ENCODE measurements around the gene METAP1. TPM values are rescaled to one million over a fixed set of nuclear protein-coding genes. Genes with fewer than 3 reads are reported as not detected.
A peak's percentile ranks its signal among the peaks of the same experiment; 100 is the strongest.

Gene METAP1
- 10 to 100 TPM; 28.6 to 30.9 TPM for total RNA-seq
- polyA plus RNA-seq (ENCODE audit: insufficient read length in 2 of 2): 10 to 100 TPM; 33.4 to 38.5 TPM
- long read RNA-seq, donor 1, transcript METAP1-201 (11 exons, 2,791 nt): major isoform, 8 of 8 reads
- long read RNA-seq, donor 1, partial matches to known transcripts: 0 of 8 reads
- long read RNA-seq, donor 1, other reads (novel, unspliced or antisense): 0 of 8 reads
- long read RNA-seq, donor 2, partial matches to known transcripts: 0 of 2 reads
- long read RNA-seq, donor 2, other reads (novel, unspliced or antisense): 0 of 2 reads
- long read RNA-seq, donor 3, partial matches to known transcripts: 0 of 4 reads
- long read RNA-seq, donor 3, other reads (novel, unspliced or antisense): 0 of 4 reads
- long read RNA-seq, donor 4, transcript METAP1-201 (11 exons, 2,791 nt): major isoform, 14 of 852 reads
- long read RNA-seq, donor 4, partial matches to known transcripts: 724 of 852 reads
- long read RNA-seq, donor 4, other reads (novel, unspliced or antisense): 114 of 852 reads

GRCh38 chr4:98995183-98996055 is at the start of gene METAP1:
Gene METAP1, plus strand, starts transcription at chr4:98995721. Its CDS starts 33 bp downstream, at chr4:98995754.
- WGBS (ENCODE audit: insufficient coverage): under 1% methylated on average over 86 of the region's 94 CpGs
- Histone ChIP-seq H3K4me3 (ENCODE audit: low read depth, low read length) (peak within 1 kb of the TSS; percentile 92), H3K27me3 (ENCODE audit: control insufficient read depth, insufficient read depth, low read length) (no peaks in the 10 kb centered on the region), H3K36me3 (ENCODE audit: control insufficient read depth, insufficient read depth, low read length) (no peaks in the 10 kb centered on the region), H3K9me3 (ENCODE audit: control insufficient read depth, insufficient read depth, low read length) (no peaks in the 10 kb centered on the region), H3K27ac (ENCODE audit: low read depth, low read length) (peak within 1 kb of the TSS; percentile 91), H3K4me1 (ENCODE audit: control insufficient read depth, insufficient read depth, low read length) (peaks cover 8% of the 10 kb centered on the region)
- peak; percentile 76 to 98 (median 86) for DNase-seq (ENCODE audit: low read depth in 4 of 6, low spot score in 6 of 6)

- Histone ChIP-seq H3K4me1 (ENCODE audit: control insufficient read depth, insufficient read depth, low read length) (no peaks in the 10 kb centered on the region), H3K27ac (ENCODE audit: low read depth, low read length) (no peak overlapping the region), H3K4me3 (ENCODE audit: low read depth, low read length) (no peak overlapping the region), H3K36me3 (ENCODE audit: control insufficient read depth, insufficient read depth, low read length) (no peaks in the 10 kb centered on the region), H3K9me3 (ENCODE audit: control insufficient read depth, insufficient read depth, low read length) (no peaks in the 10 kb centered on the region), H3K27me3 (ENCODE audit: control insufficient read depth, insufficient read depth, low read length) (no peaks in the 10 kb centered on the region)
- no CpG with 5 or more reads among the region's 1 CpG for WGBS (ENCODE audit: insufficient coverage)
- DNase-seq (ENCODE audit: low read depth in 4 of 6, low spot score in 6 of 6): no peak
These were observed 49.2 kb upstream of the METAP1 start for GRCh38 chr4:98946359-98946758.

GRCh38 chr4:98950925-98951324 is 44.6 kb upstream of the METAP1 start:
- WGBS (ENCODE audit: insufficient coverage): 100% methylated on average over 1 of the region's 1 CpG
- H3K4me1 ChIP-seq (ENCODE audit: control insufficient read depth, insufficient read depth, low read length): no peaks in the 10 kb centered on the region

GRCh38 chr4:98951710-98952109 is 43.8 kb upstream of the METAP1 start:
- H3K4me3 ChIP-seq (ENCODE audit: low read depth, low read length): no peak overlapping the region
- no peaks in the 10 kb centered on the region for H3K4me1 ChIP-seq (ENCODE audit: control insufficient read depth, insufficient read depth, low read length)
- no peak overlapping the region for H3K27ac ChIP-seq (ENCODE audit: low read depth, low read length)
- H3K36me3 ChIP-seq (ENCODE audit: control insufficient read depth, insufficient read depth, low read length): no peaks in the 10 kb centered on the region
- no peak for DNase-seq (ENCODE audit: low read depth in 4 of 6, low spot score in 6 of 6)
- no peaks in the 10 kb centered on the region for H3K27me3 ChIP-seq (ENCODE audit: control insufficient read depth, insufficient read depth, low read length)
- no CpG with 5 or more reads among the region's 3 CpGs for WGBS (ENCODE audit: insufficient coverage)
- H3K9me3 ChIP-seq (ENCODE audit: control insufficient read depth, insufficient read depth, low read length): no peaks in the 10 kb centered on the region

More at GRCh38 chr4:98950925-98951324, 44.6 kb upstream of the METAP1 start:
- Histone ChIP-seq H3K9me3 (ENCODE audit: control insufficient read depth, insufficient read depth, low read length) (no peaks in the 10 kb centered on the region), H3K36me3 (ENCODE audit: control insufficient read depth, insufficient read depth, low read length) (no peaks in the 10 kb centered on the region), H3K27me3 (ENCODE audit: control insufficient read depth, insufficient read depth, low read length) (no peaks in the 10 kb centered on the region), H3K4me3 (ENCODE audit: low read depth, low read length) (no peak overlapping the region), H3K27ac (ENCODE audit: low read depth, low read length) (no peak overlapping the region)
- DNase-seq (ENCODE audit: low read depth in 4 of 6, low spot score in 6 of 6): no peak

GRCh38 chr4:98955229-98955628 is 40.3 kb upstream of the METAP1 start:
- Histone ChIP-seq H3K27me3 (ENCODE audit: control insufficient read depth, insufficient read depth, low read length) (no peaks in the 10 kb centered on the region), H3K27ac (ENCODE audit: low read depth, low read length) (no peak overlapping the region), H3K4me1 (ENCODE audit: control insufficient read depth, insufficient read depth, low read length) (no peaks in the 10 kb centered on the region), H3K36me3 (ENCODE audit: control insufficient read depth, insufficient read depth, low read length) (no peaks in the 10 kb centered on the region), H3K9me3 (ENCODE audit: control insufficient read depth, insufficient read depth, low read length) (no peaks in the 10 kb centered on the region), H3K4me3 (ENCODE audit: low read depth, low read length) (no peak overlapping the region)
- no peak for DNase-seq (ENCODE audit: low read depth in 4 of 6, low spot score in 6 of 6)
- no CpG with 5 or more reads among the region's 6 CpGs for WGBS (ENCODE audit: insufficient coverage)

GRCh38 chr4:98958065-98958464 is 37.5 kb upstream of the METAP1 start:
- no peak for DNase-seq (ENCODE audit: low read depth in 4 of 6, low spot score in 6 of 6)
- H3K36me3 ChIP-seq (ENCODE audit: control insufficient read depth, insufficient read depth, low read length): no peaks in the 10 kb centered on the region
- H3K4me1 ChIP-seq (ENCODE audit: control insufficient read depth, insufficient read depth, low read length): no peaks in the 10 kb centered on the region
- WGBS (ENCODE audit: insufficient coverage): 100% methylated on average over 2 of the region's 2 CpGs
- no peaks in the 10 kb centered on the region for H3K27me3 ChIP-seq (ENCODE audit: control insufficient read depth, insufficient read depth, low read length)
- H3K27ac ChIP-seq (ENCODE audit: low read depth, low read length): no peak overlapping the region
- no peak overlapping the region for H3K4me3 ChIP-seq (ENCODE audit: low read depth, low read length)
- no peaks in the 10 kb centered on the region for H3K9me3 ChIP-seq (ENCODE audit: control insufficient read depth, insufficient read depth, low read length)

- H3K4me1 ChIP-seq (ENCODE audit: control insufficient read depth, insufficient read depth, low read length): no peaks in the 10 kb centered on the region
- WGBS (ENCODE audit: insufficient coverage): no CpG with 5 or more reads among the region's 2 CpGs
- H3K9me3 ChIP-seq (ENCODE audit: control insufficient read depth, insufficient read depth, low read length): no peaks in the 10 kb centered on the region
- no peak for DNase-seq (ENCODE audit: low read depth in 4 of 6, low spot score in 6 of 6)
- H3K4me3 ChIP-seq (ENCODE audit: low read depth, low read length): no peak overlapping the region
- no peak overlapping the region for H3K27ac ChIP-seq (ENCODE audit: low read depth, low read length)
- no peaks in the 10 kb centered on the region for H3K27me3 ChIP-seq (ENCODE audit: control insufficient read depth, insufficient read depth, low read length)
- no peaks in the 10 kb centered on the region for H3K36me3 ChIP-seq (ENCODE audit: control insufficient read depth, insufficient read depth, low read length)
These were observed 36.1 kb upstream of the METAP1 start for GRCh38 chr4:98959411-98959810.

GRCh38 chr4:98961770-98962169 is 33.8 kb upstream of the METAP1 start:
- 100% methylated on average over 2 of the region's 2 CpGs for WGBS (ENCODE audit: insufficient coverage)
- H3K27ac ChIP-seq (ENCODE audit: low read depth, low read length): no peak overlapping the region
- no peaks in the 10 kb centered on the region for H3K9me3 ChIP-seq (ENCODE audit: control insufficient read depth, insufficient read depth, low read length)
- DNase-seq (ENCODE audit: low read depth in 4 of 6, low spot score in 6 of 6): no peak
- no peak overlapping the region for H3K4me3 ChIP-seq (ENCODE audit: low read depth, low read length)
- no peaks in the 10 kb centered on the region for H3K4me1 ChIP-seq (ENCODE audit: control insufficient read depth, insufficient read depth, low read length)
- no peaks in the 10 kb centered on the region for H3K36me3 ChIP-seq (ENCODE audit: control insufficient read depth, insufficient read depth, low read length)
- no peaks in the 10 kb centered on the region for H3K27me3 ChIP-seq (ENCODE audit: control insufficient read depth, insufficient read depth, low read length)

GRCh38 chr4:98963538-98964433 is 31.7 kb upstream of the METAP1 start:
- Histone ChIP-seq H3K36me3 (ENCODE audit: control insufficient read depth, insufficient read depth, low read length) (no peaks in the 10 kb centered on the region), H3K4me1 (ENCODE audit: control insufficient read depth, insufficient read depth, low read length) (no peaks in the 10 kb centered on the region), H3K9me3 (ENCODE audit: control insufficient read depth, insufficient read depth, low read length) (no peaks in the 10 kb centered on the region), H3K27ac (ENCODE audit: low read depth, low read length) (no peak overlapping the region), H3K4me3 (ENCODE audit: low read depth, low read length) (no peak overlapping the region), H3K27me3 (ENCODE audit: control insufficient read depth, insufficient read depth, low read length) (no peaks in the 10 kb centered on the region)
- WGBS (ENCODE audit: insufficient coverage): 76% methylated on average over 2 of the region's 5 CpGs
- DNase-seq (ENCODE audit: low read depth in 4 of 6, low spot score in 6 of 6): peak in 1 of 6 donors; percentile 31
